HG03060 (cell line): ENCODE results near the gene CD81.
"Not testable (repeated sequence)": the region's sequence is repeated elsewhere in the genome, so short reads cannot be mapped to it uniquely, and the experiment has no call there.

Source experiments
- ATAC-seq: cut with Tn5 transposase; IDR thresholded peaks from one replicate; pipeline ENCODE4 v1.9.1; 2021; ENCODE audit warnings: low read depth, moderate number of reproducible peaks; ENCODE audit not compliant: unreplicated experiment

The CD81 gene

DNA sequence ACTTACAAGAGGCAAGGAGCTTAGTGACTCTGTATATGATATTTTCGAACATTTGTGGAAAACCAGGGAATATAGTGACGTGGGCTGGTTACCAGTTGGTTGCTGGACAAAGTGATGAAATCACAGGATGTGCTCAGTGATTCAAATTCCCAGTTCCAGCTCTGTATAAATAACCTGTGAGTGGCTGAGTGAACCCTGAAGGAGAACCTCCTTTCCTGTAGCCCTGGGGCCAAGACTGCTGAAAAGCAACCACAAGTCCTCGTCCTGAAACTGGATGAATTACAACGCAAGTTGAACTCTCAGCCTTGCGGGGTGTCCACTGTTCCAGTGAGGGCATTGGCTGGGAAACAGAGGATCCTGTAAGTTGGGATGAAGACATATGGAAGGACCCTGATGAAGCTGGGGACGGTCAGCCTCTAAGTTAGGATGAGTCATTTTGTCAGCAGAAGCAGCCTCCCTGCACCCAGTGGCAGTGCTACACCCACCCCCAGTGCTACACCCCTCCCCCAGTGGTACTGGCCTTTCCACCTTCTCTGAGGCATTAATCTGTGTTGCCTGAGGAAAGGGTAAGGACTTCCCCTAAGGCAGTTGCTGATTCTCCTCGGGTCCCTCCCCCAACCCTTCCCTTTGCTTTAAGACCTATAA lies 22.0 kb upstream of the CD81 start:
- ATAC-seq, result no peak

GRCh38 chr11:2357246-2357645 lies 19.9 kb upstream of the CD81 start:
- ATAC-seq, result no peak

DNA sequence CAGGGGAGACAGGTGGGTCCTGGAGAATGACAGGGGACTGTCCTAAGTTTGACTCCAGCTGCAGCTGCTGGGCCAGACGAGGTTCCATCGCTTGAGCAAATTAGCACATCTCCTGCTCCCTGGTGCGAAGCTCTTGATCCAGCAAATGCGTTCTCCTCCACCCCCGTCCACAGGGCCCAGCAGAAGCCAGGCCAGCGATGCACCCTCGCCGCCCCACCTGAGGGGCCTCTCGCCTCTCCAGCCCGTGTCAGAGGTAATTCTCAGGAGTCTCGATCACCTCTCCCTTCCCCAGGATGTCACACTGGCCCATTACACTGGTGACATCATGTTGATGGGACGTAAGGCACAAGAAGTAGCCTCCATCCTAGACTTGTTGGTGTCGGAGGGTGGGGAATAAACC lies 19.5 kb upstream of the CD81 start:
- ATAC-seq, result not testable (repeated sequence)

DNA sequence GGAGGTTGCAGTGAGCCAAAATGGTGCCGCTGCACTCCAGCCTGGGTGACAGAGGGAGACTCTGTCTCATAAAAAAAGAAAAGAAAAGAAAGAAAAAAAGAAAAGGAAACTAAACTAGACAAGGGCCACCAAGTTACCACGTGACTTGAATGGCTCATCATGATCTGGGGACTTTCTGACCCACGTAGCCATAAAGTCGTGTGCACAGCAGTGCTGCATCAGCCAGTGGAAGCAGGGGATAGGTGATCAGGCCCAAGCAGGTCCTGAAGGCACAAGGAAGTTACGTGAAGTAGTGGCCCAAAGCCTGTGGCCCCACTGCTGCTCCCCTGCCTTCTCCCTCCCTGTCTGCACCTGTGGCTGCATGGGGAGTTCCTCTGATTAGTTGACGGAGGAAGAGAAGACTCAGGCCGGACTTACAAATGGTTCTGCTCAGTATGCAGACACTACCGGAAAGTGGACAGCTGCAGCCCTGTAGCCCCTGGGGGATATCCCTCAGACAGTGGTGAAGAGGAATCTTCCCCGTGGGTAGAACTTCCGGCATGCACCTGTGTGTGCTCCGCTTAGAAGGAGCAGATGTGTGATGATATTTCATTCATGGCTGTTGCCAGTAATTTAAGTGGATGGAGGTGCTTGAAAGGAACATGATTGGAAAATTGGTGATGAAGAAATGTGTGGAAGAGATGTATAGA lies 18.2 kb upstream of the CD81 start:
- ATAC-seq, result no peak

DNA sequence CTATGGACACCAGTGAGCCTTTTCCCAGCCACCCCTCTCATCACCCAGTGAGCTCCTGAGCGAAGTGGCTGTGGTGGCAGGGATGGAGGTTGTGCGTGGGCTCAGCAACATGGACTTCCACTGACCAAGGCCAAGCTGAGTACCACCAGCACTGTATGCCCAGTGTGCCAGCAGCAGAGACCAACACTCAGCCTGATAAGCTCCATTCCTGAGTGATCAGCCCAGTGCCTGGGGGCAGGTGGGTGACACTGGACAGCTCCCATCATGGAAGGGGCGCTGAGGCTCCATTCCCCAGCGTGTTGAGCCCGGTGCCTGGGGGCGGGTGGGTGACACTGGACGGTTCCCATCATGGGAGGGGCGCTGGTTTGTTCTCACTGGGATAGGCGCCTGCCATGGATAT lies 17.6 kb upstream of the CD81 start:
- ATAC-seq, result no peak

DNA sequence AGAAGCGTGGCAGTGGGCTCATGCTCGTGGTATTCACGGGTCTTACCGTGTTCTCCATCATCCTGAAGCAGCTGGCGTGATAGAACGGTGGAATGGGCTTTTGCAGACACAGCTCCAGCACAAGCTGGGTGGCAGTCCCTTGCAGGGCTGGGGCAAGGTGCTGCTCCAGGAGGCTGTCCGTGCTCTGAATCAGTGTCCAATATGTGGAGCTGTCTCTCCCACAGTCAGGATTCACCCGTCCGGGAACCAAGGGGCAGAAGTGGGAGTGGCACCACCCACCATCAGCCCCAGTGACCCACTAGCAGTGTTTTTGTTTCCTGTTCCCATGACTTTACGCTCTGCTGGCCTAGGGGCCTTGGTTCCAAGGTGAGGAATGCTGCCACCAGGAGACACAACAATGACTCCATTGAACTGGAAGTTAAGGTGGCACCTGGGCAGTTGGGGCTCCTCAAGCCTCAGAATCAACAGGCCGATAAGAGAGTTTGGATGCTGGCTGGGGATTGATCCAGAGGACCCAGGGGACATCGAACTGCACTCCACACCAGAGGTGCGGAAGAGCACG lies 16.9 kb upstream of the CD81 start:
- no peak for ATAC-seq

- ATAC-seq, result no peak
Observed at GRCh38 chr11:2361565-2361964, 15.5 kb upstream of the CD81 start.

DNA sequence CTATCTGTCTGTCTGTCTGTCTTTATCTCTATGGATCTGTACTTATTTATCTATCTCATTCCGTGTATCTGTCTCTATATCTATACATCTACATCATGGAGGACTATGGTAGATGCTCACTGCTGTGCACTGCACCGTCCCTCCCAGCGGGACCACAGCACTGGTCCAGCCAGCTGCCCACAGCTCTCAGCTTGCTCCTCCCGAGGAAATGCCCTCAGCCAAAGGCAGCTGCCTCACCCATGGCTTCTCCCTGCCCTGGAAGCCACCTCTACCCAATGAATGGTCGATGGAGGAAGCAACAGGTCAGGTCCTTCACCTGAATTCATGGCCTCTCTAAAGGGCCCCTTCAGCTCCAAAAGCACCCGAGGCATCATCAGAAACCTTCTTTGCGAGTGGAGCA lies 14.7 kb upstream of the CD81 start:
- ATAC-seq, result no peak

- no peak for ATAC-seq
Observed at GRCh38 chr11:2363130-2363529, 14.0 kb upstream of the CD81 start.

DNA sequence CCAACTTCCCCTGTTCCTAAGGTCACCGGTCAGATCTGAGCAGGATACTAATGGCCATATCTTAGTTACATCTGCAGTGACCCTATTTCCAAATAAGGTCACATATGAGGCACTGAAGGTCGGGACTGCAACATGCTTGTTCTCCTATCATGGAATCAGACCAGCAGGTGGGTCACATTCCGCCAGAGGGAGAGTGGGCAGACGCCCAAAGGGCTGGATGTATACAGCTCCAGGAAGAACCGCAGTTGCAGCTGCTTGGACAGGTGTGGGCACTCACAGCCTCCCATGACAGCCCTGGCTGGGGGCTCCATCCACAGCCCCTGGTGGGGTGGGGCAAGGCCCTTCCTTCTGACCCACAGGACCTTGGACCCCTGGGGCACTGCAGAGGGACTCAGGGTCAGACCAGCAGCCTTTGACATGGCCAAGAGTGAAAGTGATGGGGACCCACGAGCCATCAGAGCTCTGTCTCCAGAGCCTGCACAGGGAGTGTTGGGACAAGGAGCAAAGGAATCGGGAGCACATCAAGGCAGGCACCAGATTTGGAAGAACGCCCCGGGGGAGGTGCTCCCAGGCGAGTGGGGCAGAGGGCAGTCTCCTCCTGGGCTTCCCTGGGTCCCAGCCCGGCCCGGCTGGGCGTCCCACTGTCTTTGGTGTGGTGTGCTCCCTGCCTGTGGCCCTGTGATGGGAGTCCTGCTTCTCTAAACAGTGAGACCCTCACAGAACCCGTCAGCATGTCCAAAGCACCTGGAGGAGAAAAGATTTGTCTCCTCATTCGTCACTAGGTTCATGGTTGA lies 13.3 kb upstream of the CD81 start:
- no peak for ATAC-seq

DNA sequence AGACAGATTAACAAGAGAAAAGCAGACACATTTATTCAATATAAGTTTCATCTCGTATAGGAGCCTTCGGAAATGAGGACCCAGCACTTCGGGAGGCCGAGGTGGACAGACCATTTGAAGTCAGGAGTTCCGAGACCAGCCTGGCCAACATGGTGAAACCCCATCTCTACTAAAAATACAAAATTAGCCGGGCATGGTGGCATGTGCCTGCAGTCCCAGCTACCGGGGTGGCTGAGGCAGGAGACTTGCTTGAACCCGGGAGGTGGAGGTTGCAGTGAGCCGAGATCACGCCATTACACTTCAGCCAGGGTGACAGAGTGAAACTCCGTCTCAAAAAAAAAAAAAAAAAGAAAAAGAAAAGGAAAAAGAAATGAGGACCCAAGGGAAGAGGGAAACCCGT lies 12.7 kb upstream of the CD81 start:
- not testable (repeated sequence) for ATAC-seq

DNA sequence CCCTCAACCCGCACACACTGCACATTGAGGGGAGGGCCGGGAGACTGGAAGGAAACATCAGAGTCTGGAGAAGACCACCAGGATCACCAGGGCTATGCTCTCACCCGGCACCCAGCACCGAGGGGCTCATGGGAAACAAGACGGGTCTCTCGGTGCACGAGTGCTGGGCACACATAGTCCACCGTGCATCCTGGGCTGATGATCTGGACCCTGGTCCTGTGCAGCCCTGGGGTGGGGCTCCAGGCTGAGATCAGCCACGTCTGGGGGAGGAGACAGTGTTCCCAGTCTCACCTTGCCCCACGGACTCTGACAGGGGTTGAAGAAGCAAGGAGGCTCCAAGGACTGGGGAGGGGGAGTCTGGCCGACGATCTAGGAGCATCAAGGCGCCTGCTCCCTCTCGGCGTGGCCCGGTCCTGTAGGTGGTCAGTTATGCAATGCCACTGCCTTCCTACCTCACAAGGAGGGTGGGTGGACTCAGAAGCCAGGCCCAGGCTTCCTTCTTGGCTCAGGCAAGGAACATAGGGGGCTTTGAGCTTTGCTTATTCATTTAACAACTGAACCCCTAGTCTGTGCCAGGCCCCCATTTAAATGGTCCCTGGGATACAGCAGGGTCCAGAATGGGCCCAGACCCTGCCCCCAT lies 11.4 kb upstream of the CD81 start:
- no peak for ATAC-seq

GRCh38 chr11:2366276-2366675 lies 10.8 kb upstream of the CD81 start:
- ATAC-seq, result no peak

GRCh38 chr11:2366733-2367132 lies 10.4 kb upstream of the CD81 start:
- ATAC-seq, result no peak

- ATAC-seq, result no peak
Observed at GRCh38 chr11:2367266-2368160, 9.6 kb upstream of the CD81 start.

- no peak for ATAC-seq
Observed at GRCh38 chr11:2368178-2368850, 8.8 kb upstream of the CD81 start.

DNA sequence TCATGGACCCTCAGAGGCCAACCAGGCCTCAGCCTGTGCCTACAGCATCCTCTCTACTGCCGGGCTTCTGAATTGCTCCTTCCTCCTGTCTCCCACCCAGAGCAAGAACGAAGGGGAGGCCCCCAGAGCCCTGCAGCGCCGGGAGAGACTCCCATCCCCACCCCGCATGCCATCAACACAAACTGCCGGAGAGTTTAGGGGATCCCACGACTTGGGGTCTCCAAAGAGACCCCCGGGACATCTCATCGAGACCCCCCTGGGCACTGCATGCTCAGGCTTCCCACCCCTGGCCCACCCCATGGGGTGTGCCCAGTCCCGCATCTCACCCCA lies 8.3 kb upstream of the CD81 start:
- ATAC-seq, result no peak

DNA sequence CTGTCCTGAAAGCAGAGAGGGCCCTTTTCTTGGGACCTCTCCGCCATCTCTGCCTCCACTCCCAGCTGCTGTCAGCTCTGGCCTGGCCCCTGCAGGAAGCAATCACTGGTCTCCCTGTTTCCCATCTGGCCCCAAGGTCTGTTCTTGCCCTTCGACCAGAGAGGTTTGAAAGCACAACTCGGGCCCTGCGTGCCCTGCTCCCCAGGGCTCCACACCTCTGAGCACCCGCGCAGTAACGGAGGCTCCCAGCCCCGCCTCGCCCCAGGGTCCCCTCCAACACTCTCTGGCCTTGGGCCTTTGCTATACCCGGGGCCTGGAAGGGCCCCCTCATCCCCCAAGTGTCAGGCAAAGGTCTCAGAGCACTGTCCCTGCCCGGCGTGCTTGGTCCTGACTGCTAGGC lies 7.8 kb upstream of the CD81 start:
- no peak for ATAC-seq

GRCh38 chr11:2369896-2370295 lies 7.2 kb upstream of the CD81 start:
- no peak for ATAC-seq
